Activated B cell treated with CpG ODN at 0.5 μM for 24 hours (primary cell): Measurements from ENCODE around the gene PLA2G4C. TPM values are rescaled to one million over a fixed set of nuclear protein-coding genes. Genes with fewer than 3 reads are reported as not detected.

Experiments
- ATAC-seq: fragments of 200-7000 bp; cut with Tn5 transposase; one replicate; pipeline ENCODE4 v1.10.0; 2021; ENCODE audit warnings: low read depth, mild to moderate bottlenecking, moderate library complexity
- CTCF ChIA-PET: fragments of 350-600 bp; sonication (Branson Sonifier 250); formaldehyde crosslinking; loops from one replicate; lab custom pipeline; 2021; ENCODE audit warnings: antibody characterized with exemption; lab: Charles Lee
- POLR2A ChIA-PET: fragments of 350-600 bp; sonication (Branson Sonifier 250); formaldehyde crosslinking; loops from one replicate; lab custom pipeline; 2021; ENCODE audit warnings: antibody characterized with exemption; lab: Charles Lee
- DNase-seq: peaks from one replicate; pipeline ENCODE4 v3.0.0; 2022
- H3K27ac Mint-ChIP-seq: one replicate; pipeline ENCODE4 v1.8.0; 2020; ENCODE audit warnings: mixed read lengths
- H3K27me3 Mint-ChIP-seq: one replicate; pipeline ENCODE4 v1.8.0; 2021; ENCODE audit warnings: mixed read lengths
- H3K36me3 Mint-ChIP-seq: one replicate; pipeline ENCODE4 v1.8.0; 2021; ENCODE audit warnings: low read depth, mixed read lengths
- H3K4me1 Mint-ChIP-seq: one replicate; pipeline ENCODE4 v1.8.0; 2021; ENCODE audit warnings: mixed read lengths
- H3K4me3 Mint-ChIP-seq: one replicate; pipeline ENCODE4 v1.8.0; 2020; ENCODE audit warnings: mild to moderate bottlenecking, mixed read lengths
- H3K9me3 Mint-ChIP-seq: one replicate; pipeline ENCODE4 v1.8.0; 2020; ENCODE audit warnings: mixed read lengths
- CTCF ChIP-seq: fragments of 200-600 bp; IDR thresholded peaks from one replicate; pipeline ENCODE4 v1.8.0; 2022; ENCODE audit warnings: antibody characterized with exemption, mild to moderate bottlenecking
- intact Hi-C: fragments of 100-400 bp; cut with micrococcal nuclease; formaldehyde crosslinking; loops from one replicate; pipeline ENCODE4 v1.15.1; 2024
- total RNA-seq: library from RNA; stranded (reverse); gene quantifications from 2 replicates; pipeline ENCODE4 v1.2.3, GENCODE V29; 2022

Gene PLA2G4C
- total RNA-seq, 1 donor from 2014 or later: 16.6 TPM

- no peaks in the 10 kb centered on the region for H3K4me1 Mint-ChIP-seq
- no peak overlapping the region for H3K27ac Mint-ChIP-seq
- no peak for ATAC-seq
- H3K27me3 Mint-ChIP-seq: peaks cover 22% of the 10 kb centered on the region
- ChIA-PET CTCF (no interaction called here), POLR2A (no interaction called here)
- peaks cover 11% of the 10 kb centered on the region for H3K9me3 Mint-ChIP-seq
- TF ChIP-seq CTCF: no peak
- no peak for DNase-seq
- intact Hi-C loops: no loop called here
- no peaks in the 10 kb centered on the region for H3K36me3 Mint-ChIP-seq
- H3K4me3 Mint-ChIP-seq: no peak overlapping the region
Observed at GRCh38 chr19:48036765-48037164, 73.9 kb downstream of the PLA2G4C start.

- no peak for TF ChIP-seq CTCF
- POLR2A ChIA-PET: no interaction called here
- Mint-ChIP-seq H3K36me3 (no peaks in the 10 kb centered on the region), H3K27ac (no peak overlapping the region), H3K4me3 (no peak overlapping the region), H3K27me3 (peaks cover 6% of the 10 kb centered on the region), H3K9me3 (peaks cover 11% of the 10 kb centered on the region), H3K4me1 (no peaks in the 10 kb centered on the region)
- intact Hi-C loops: no loop called here
- no peak for ATAC-seq
- no peak for DNase-seq
- CTCF ChIA-PET: no interaction called here
Observed at GRCh38 chr19:48033604-48034003, 77.0 kb downstream of the PLA2G4C start.

- TF ChIP-seq CTCF: no peak
- CTCF ChIA-PET: no interaction called here
- Mint-ChIP-seq H3K36me3 (no peaks in the 10 kb centered on the region), H3K4me1 (no peaks in the 10 kb centered on the region), H3K9me3 (no peaks in the 10 kb centered on the region), H3K27me3 (peaks cover 17% of the 10 kb centered on the region), H3K4me3 (no peak overlapping the region), H3K27ac (no peak overlapping the region)
- no peak for DNase-seq
- ATAC-seq: no peak
- POLR2A ChIA-PET: no interaction called here
- intact Hi-C loops: no loop called here
Observed at GRCh38 chr19:48030073-48030472, 80.5 kb downstream of the PLA2G4C start.

- intact Hi-C loops: no loop called here
- H3K36me3 Mint-ChIP-seq: no peaks in the 10 kb centered on the region
- TF ChIP-seq CTCF: no peak
- peaks cover 17% of the 10 kb centered on the region for H3K27me3 Mint-ChIP-seq
- POLR2A ChIA-PET: no interaction called here
- DNase-seq: no peak
- no peak overlapping the region for H3K4me3 Mint-ChIP-seq
- no peak for ATAC-seq
- H3K27ac Mint-ChIP-seq: no peak overlapping the region
- H3K9me3 Mint-ChIP-seq: no peaks in the 10 kb centered on the region
- H3K4me1 Mint-ChIP-seq: no peaks in the 10 kb centered on the region
- CTCF ChIA-PET: no interaction called here
Observed at GRCh38 chr19:48029431-48029830, 81.2 kb downstream of the PLA2G4C start.

- ATAC-seq (no peak), DNase-seq (no peak)
- ChIA-PET POLR2A (no interaction called here), CTCF (no interaction called here)
- Mint-ChIP-seq H3K9me3 (no peaks in the 10 kb centered on the region), H3K4me3 (no peak overlapping the region), H3K27me3 (peaks cover 19% of the 10 kb centered on the region), H3K27ac (no peak overlapping the region), H3K36me3 (no peaks in the 10 kb centered on the region), H3K4me1 (no peaks in the 10 kb centered on the region)
- intact Hi-C loops: no loop called here
- TF ChIP-seq CTCF: no peak
Observed at GRCh38 chr19:48025480-48025879, 85.1 kb downstream of the PLA2G4C start.
